ENCODE results near the gene CCSER2.
A peak's percentile ranks its signal among the peaks of the same experiment; 100 is the strongest.
"Not testable (repeated sequence)": the region's sequence is repeated elsewhere in the genome, so short reads cannot be mapped to it uniquely, and the experiment has no call there.

Gene CCSER2

GRCh38 chr10:84432891-84433290 is 104.5 kb downstream of the CCSER2 start:
- peaks cover 0 to 36% (median 16%) of the 10 kb centered on the region in 4 donors for H3K4me1 ChIP-seq
- no peak overlapping the region for H3K27ac ChIP-seq
- DNase-seq, result no peak
- no peak for TF ChIP-seq CTCF (IDR thresholded peaks at IDR 0.05)
- H3K4me3 ChIP-seq, result no peak overlapping the region
- intact Hi-C loops (cut with DNase I; ENCODE audit: low total_unique reads), result no loop called here
- no peaks in the 10 kb centered on the region for H3K27me3 ChIP-seq
- no peaks in the 10 kb centered on the region for H3K36me3 ChIP-seq
- H3K9me3 ChIP-seq, result no peaks in the 10 kb centered on the region

GRCh38 chr10:84440781-84441180 is 112.4 kb downstream of the CCSER2 start:
- no peaks in the 10 kb centered on the region for H3K9me3 ChIP-seq
- H3K27me3 ChIP-seq, result no peaks in the 10 kb centered on the region
- TF ChIP-seq CTCF (IDR thresholded peaks at IDR 0.05), result no peak
- peaks cover 0 to 17% (median 0%) of the 10 kb centered on the region in 4 donors for H3K4me1 ChIP-seq
- no peak for DNase-seq
- H3K36me3 ChIP-seq, result peaks cover 0 to 4% (median 0%) of the 10 kb centered on the region in 3 donors
- peak overlapping the region; percentile 1 to 21 for H3K27ac ChIP-seq
- intact Hi-C loops (cut with DNase I; ENCODE audit: low total_unique reads), result no loop called here
- H3K4me3 ChIP-seq, result no peak overlapping the region

- no peak for TF ChIP-seq CTCF (IDR thresholded peaks at IDR 0.05)
- Histone ChIP-seq H3K36me3 (peaks cover 4 to 9% (median 8%) of the 10 kb centered on the region in 3 donors), H3K4me1 (no peaks in the 10 kb centered on the region), H3K9me3 (no peaks in the 10 kb centered on the region), H3K27me3 (no peaks in the 10 kb centered on the region), H3K27ac (no peak overlapping the region), H3K4me3 (no peak overlapping the region)
- intact Hi-C loops (cut with DNase I; ENCODE audit: low total_unique reads), result no loop called here
- DNase-seq, result no peak
Measured at GRCh38 chr10:84447701-84448400, 119.5 kb downstream of the CCSER2 start.

GRCh38 chr10:84449351-84449750 is 121.0 kb downstream of the CCSER2 start:
- H3K4me1 ChIP-seq; H3K36me3 ChIP-seq; H3K27me3 ChIP-seq; H3K9me3 ChIP-seq; H3K4me3 ChIP-seq; H3K27ac ChIP-seq; intact Hi-C loops (cut with DNase I; ENCODE audit: low total_unique reads); DNase-seq: not testable (repeated sequence)

GRCh38 chr10:84452003-84452402 is 123.6 kb downstream of the CCSER2 start:
- no peak for TF ChIP-seq CTCF (IDR thresholded peaks at IDR 0.05)
- Histone ChIP-seq H3K4me1 (no peaks in the 10 kb centered on the region), H3K27me3 (no peaks in the 10 kb centered on the region), H3K9me3 (no peaks in the 10 kb centered on the region), H3K27ac (no peak overlapping the region), H3K4me3 (no peak overlapping the region), H3K36me3 (peaks cover 0 to 9% (median 8%) of the 10 kb centered on the region in 3 donors)
- intact Hi-C loops (cut with DNase I; ENCODE audit: low total_unique reads), result no loop called here
- no peak for DNase-seq

GRCh38 chr10:84453303-84453702 is 124.9 kb downstream of the CCSER2 start:
- Histone ChIP-seq H3K27ac (no peak overlapping the region), H3K27me3 (no peaks in the 10 kb centered on the region), H3K4me3 (no peak overlapping the region), H3K9me3 (no peaks in the 10 kb centered on the region), H3K4me1 (no peaks in the 10 kb centered on the region), H3K36me3 (peaks cover 0 to 3% (median 2%) of the 10 kb centered on the region in 3 donors)
- DNase-seq, result no peak
- intact Hi-C loops (cut with DNase I; ENCODE audit: low total_unique reads), result no loop called here
- no peak for TF ChIP-seq CTCF (IDR thresholded peaks at IDR 0.05)
